Right atrium auricular region (tissue), 2 donors: Measurements from ENCODE around the gene CTDP1. TPM values are rescaled to one million over a fixed set of nuclear protein-coding genes. Genes with fewer than 3 reads are reported as not detected.

ENCODE experiments used
- DNase-seq: peaks from one replicate; pipeline ENCODE4 v3.0.0-alpha.2; 2019; ENCODE audit warnings: low spot score
- H3K27ac ChIP-seq, 2 donors: fragments of 200-600 bp; sonication (generic); 1 replicate in 1 of 2; 2 replicates in 1 of 2; pipeline ENCODE4 v1.5.1; 2016 to 2019
- H3K27me3 ChIP-seq, 2 donors: fragments of 200-600 bp; sonication (generic); one replicate each; pipeline versions ENCODE4 v1.5.1 to v1.6.0; 2017 to 2019
- H3K36me3 ChIP-seq: fragments of 200-600 bp; sonication (generic); one replicate; pipeline ENCODE4 v1.5.1; 2016
- H3K4me1 ChIP-seq, 2 donors: fragments of 200-600 bp; sonication (generic); one replicate each; pipeline versions ENCODE4 v1.5.1 to v1.6.0; 2017 to 2019
- H3K4me3 ChIP-seq, 2 donors: fragments of 200-600 bp; sonication (generic); 1 replicate in 1 of 2; 2 replicates in 1 of 2; pipeline ENCODE4 v1.5.1; 2017 to 2019; ENCODE audit warnings: mild to moderate bottlenecking in 1 of 2, moderate library complexity in 1 of 2
- H3K9me3 ChIP-seq, 2 donors: fragments of 200-600 bp; sonication (generic); one replicate each; pipeline ENCODE4 v1.5.1; 2019
- CTCF ChIP-seq, 2 donors: fragments of 200-600 bp; sonication (generic); IDR thresholded peaks; one replicate each; pipeline ENCODE4 v1.5.1; 2019; ENCODE audit warnings: antibody characterized with exemption in 2 of 2
- total RNA-seq, 2 donors: library from RNA; depleted of rRNA; stranded (reverse); fragments of >200 nt; gene quantifications; one replicate each; pipeline ENCODE4 v1.1.0, GENCODE V29; 2016

Gene CTDP1
- total RNA-seq, 2 donors from 2014 or later, result 6.3 to 9.2 TPM

GRCh38 chr18:79778291-79778791, 98.7 kb downstream of the CTDP1 start:
- TF ChIP-seq CTCF (IDR thresholded peaks at IDR 0.05), result no peak
- H3K9me3 ChIP-seq, result no peaks in the 10 kb centered on the region
- no peaks in the 10 kb centered on the region for H3K4me1 ChIP-seq
- no peaks in the 10 kb centered on the region for H3K36me3 ChIP-seq
- no peaks in the 10 kb centered on the region for H3K27me3 ChIP-seq
- H3K4me3 ChIP-seq, result no peak overlapping the region
- no peak for DNase-seq
- H3K27ac ChIP-seq, result no peak overlapping the region

GRCh38 chr18:79779021-79779699, 99.6 kb downstream of the CTDP1 start:
- H3K36me3 ChIP-seq, result no peaks in the 10 kb centered on the region
- no peak for TF ChIP-seq CTCF (IDR thresholded peaks at IDR 0.05)
- H3K27me3 ChIP-seq, result no peaks in the 10 kb centered on the region

GRCh38 chr18:79779700-79780190, 100.1 kb downstream of the CTDP1 start:
- DNase-seq, result no peak
- TF ChIP-seq CTCF (IDR thresholded peaks at IDR 0.05), result no peak
- Histone ChIP-seq H3K4me1 (no peaks in the 10 kb centered on the region), H3K27me3 (peaks cover 0 to 3% of the 10 kb centered on the region in 2 donors), H3K27ac (no peak overlapping the region), H3K4me3 (no peak overlapping the region), H3K36me3 (no peaks in the 10 kb centered on the region), H3K9me3 (no peaks in the 10 kb centered on the region)

More at GRCh38 chr18:79779021-79779699, 99.6 kb downstream of the CTDP1 start:
- H3K9me3 ChIP-seq, result no peaks in the 10 kb centered on the region
- no peak overlapping the region for H3K4me3 ChIP-seq
- no peak for DNase-seq
- no peaks in the 10 kb centered on the region for H3K4me1 ChIP-seq
- H3K27ac ChIP-seq, result no peak overlapping the region

GRCh38 chr18:79780547-79780946, 100.9 kb downstream of the CTDP1 start:
- DNase-seq, result no peak
- H3K27ac ChIP-seq, result no peak overlapping the region
- H3K27me3 ChIP-seq, result peaks cover 0 to 3% of the 10 kb centered on the region in 2 donors
- no peak overlapping the region for H3K4me3 ChIP-seq
- no peaks in the 10 kb centered on the region for H3K36me3 ChIP-seq
- H3K4me1 ChIP-seq, result no peaks in the 10 kb centered on the region
- no peak for TF ChIP-seq CTCF (IDR thresholded peaks at IDR 0.05)
- H3K9me3 ChIP-seq, result no peaks in the 10 kb centered on the region

GRCh38 chr18:79781331-79781941, 101.8 kb downstream of the CTDP1 start:
- DNase-seq, result no peak
- peaks cover 0 to 3% of the 10 kb centered on the region in 2 donors for H3K27me3 ChIP-seq
- no peaks in the 10 kb centered on the region for H3K4me1 ChIP-seq
- H3K9me3 ChIP-seq, result no peaks in the 10 kb centered on the region
- no peak overlapping the region for H3K4me3 ChIP-seq
- no peak for TF ChIP-seq CTCF (IDR thresholded peaks at IDR 0.05)
- H3K36me3 ChIP-seq, result no peaks in the 10 kb centered on the region
- H3K27ac ChIP-seq, result no peak overlapping the region
